ENCODE data around the gene SLAMF1.
"Not testable (repeated sequence)": the region's sequence is repeated elsewhere in the genome, so short reads cannot be mapped to it uniquely, and the experiment has no call there.

SLAMF1 gene

DNA sequence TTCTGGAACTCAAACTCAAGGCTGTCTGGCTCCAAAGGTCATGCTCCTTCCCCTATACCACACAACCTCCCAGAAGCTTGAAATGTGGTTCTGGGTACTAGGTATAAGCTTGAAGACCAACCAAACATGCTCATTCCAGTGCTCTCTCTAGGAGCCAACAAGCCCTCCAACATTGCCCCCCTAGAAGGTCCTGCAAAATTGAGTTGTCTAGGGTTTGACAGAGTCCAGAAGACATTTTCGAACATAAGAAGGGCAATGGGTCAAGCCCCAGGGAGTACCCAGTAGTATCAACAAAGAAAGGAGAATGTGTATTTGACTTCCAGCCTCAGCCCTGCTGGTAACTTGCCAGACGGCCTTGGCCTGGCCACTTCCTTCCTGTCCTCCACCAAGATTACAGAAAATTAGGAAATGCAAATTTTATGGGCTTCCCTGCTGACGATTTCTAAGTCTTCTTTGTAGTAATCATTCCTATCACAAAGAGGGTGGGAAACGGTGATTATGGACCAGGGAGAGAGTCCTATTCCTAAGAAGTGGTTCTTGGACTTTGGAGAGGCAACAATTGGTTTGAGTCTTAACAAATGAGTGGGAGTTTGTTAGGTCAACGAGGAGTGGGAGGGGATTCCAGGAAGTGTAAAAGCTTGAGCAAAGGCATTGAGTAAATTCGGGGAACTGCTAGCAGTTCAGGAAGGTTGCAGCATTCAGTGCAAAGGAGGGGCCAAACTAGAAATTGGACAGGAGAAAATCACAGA, 18.7 kb upstream of the SLAMF1 start:
- no peak for DNase-seq

DNA sequence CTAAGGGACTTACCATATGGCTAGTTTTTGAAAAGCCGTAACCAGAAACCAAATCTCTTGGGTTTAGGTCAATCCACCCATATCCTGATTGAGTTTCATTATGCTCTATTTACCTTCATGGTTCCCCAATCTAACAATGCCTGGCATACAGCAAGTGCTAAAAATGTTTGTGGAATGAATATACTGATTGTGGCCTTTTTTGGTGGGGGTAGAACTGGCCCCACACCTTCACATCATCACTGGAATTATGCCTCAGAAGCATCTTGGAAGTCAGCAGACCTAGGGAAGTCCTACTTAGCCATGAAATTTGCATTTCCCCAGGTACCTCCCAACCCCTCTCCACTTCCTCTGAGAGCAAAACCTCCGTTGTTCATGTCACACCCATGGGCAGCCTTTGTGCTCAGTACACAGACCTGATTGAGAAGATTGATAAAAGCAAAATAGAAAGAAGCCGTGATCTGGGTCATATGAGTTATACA, 17.8 kb upstream of the SLAMF1 start:
- DNase-seq, result no peak

DNA sequence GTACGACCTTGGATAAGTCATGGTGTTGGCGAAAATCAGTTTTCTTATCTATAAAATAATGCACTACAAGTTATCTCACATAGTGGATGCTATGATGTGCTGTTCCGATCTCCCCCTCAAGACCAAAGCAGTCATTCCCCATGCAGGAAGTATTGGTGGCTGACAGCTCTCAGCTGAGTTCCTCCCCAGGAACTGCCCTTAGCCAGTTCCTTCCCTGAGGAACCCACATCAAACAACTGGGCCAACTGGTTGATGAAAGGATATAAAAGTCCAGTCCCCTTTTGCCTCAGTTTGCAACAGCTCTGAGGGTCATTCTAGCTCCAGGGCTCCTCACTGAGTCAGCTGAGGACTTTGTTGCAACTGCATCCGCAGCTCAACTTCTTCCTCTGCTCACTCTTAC, 16.1 kb upstream of the SLAMF1 start:
- no peak for DNase-seq

DNA sequence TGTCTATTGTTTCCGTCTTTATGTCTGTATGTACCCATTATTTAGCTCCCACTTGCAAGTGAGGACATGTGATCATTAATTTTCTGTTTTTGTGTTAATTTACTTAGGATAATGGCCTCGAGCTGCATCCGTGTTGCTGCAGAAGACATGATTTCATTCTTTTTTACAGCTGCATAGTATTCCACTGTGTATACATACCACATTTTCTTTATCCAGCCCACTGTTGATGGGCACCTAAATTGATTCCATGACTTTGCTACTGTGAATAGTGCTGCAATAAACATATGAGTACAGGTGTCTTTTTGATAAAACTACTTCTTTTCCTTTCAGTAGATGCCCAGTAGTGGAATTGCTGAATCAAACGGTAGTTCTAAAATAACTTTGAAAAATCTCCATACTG, 12.7 kb upstream of the SLAMF1 start:
- DNase-seq, result no peak

DNA sequence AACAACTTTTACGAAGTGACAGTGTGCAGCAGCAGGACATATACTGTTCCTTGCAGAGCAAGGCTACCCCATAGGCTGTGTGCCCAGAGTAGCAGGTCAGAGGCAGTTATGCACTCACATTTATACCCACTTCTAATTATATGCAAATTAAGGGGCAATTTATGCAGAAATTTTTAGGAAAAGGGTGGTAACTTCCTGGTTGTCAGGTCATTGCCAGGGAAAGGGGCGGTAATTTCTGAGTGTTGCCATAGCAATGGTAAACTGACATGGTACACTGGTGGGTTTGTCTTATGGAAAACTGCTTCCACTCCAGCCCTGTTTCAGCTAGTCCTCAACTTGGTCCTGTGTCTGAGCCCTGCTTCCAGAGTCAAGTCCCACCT, 12.0 kb upstream of the SLAMF1 start:
- DNase-seq, result no peak

DNA sequence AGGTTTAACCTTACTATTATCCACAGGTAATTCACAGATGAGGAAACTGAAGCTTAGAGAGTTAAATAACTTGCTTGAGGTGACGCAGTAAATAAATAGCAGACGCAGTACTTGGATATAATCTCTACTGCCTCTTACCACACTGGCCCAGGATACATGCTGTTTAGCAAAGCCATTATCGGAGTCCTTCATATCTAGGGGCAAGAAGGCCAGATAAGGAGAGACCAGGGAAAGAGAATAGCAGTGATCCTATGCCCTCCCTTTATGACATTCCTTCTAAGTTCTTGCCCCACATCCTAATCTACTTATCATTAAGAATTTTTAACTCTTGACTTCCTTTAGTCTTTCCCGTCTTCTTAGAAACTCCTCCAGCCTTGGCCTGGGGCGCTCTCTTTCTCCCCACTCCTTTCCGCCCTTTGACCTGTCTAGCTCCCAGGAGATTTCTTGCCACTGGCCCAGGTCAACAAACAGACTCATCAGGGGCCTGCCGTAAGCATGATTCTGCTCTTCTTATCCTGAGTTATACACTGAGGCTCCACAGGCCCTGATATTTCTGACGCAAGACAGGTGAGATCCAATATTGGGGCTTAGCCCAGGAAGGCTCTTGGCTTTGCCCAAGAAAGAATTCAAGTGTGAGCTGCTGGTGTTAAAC, 11.4 kb upstream of the SLAMF1 start:
- no peak for DNase-seq

DNA sequence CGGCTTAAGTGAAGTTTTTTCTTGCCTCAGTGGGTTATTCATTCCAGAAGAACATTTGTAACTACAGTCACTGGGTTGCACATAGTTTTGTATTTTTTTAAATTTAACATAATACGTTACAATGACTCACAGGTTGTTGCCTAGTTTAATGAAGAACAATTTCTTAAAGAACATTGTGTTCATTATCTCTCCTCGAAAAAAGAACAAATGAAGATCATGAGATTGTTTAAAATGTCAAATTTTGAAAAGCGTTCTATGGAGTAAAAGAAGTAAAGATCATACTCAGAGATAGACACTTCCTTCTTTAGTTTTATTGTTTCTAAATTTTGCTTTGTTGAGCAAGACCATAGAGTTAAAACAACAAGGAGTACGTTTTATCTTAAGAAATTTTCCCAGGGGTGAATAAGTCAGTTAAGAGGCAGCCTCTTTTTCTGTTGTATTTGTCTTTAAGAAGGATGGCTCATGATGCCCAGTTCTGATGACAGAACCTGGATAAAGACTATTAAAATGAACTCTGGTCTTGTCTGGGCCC, 10.5 kb upstream of the SLAMF1 start:
- DNase-seq, result no peak

DNA sequence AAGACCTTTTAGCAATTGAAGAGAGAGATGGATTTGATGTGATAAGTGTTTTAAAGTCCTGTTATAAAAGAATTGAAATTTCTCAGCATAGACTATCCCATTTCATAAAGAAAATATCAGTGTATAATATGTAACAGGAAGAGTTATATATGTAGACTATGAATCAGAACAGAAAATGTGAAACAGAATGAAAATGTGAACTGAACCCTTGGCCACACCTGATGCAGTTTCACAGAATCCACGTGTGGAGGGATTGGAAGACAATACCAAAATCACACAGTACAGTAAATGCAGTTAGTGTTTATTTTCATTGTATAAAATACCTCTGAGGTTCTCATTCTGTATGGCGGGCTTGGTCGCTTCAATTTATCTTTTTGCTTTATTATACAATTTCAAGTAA, 9.9 kb upstream of the SLAMF1 start:
- no peak for DNase-seq

DNA sequence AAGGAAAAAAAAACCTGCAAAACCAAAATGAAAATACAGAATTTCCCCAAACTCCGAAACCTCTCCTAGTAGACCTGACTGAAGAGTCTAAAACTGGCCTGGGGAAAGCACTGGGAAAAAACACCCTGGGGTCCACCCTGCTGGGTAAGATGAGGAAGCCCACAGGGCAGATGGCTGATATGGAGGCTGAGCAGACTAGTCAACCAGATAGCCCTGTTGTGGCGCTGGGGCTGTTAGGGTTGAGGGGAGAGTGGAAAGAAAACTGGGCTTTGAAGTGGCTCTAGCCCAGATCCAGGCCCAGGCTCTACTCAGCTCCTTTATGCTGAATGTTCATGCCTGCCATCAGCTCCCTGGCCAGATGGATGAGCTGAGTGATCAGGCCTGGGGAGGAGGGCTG, 6.8 kb upstream of the SLAMF1 start:
- DNase-seq, result no peak

DNA sequence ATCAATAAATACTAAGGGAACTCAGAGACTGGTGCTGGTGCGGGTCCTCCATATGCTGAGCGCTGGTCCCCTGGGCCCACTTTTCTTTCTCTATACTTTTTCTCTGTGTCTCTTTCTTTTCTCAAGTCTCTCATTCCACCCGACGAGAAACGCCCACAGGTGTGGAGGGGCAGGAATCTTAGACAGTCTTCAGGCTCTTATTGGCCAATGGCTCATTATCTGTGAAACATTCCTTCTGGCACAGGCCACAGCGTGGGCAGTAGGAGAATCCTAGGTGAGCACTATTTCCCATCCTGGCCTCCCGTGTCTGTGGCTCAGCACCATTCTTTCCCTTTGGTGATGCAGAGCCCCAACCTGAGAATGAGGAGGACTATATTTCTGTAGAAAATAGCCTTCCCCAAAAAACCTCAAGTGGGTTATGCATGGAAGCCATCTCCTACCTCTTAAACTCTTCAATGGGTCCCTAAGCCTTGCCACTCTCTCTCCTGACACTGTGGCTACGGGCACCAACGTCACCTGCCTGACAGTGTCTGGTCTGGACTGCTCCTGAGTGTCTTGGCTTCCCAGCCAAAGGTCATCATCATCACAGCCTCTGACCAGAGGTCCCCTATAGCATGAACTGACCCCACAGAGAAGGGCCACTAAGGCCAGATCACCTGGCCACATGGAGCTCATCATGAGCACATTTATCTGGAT, 6.2 kb upstream of the SLAMF1 start:
- no peak for DNase-seq

DNA sequence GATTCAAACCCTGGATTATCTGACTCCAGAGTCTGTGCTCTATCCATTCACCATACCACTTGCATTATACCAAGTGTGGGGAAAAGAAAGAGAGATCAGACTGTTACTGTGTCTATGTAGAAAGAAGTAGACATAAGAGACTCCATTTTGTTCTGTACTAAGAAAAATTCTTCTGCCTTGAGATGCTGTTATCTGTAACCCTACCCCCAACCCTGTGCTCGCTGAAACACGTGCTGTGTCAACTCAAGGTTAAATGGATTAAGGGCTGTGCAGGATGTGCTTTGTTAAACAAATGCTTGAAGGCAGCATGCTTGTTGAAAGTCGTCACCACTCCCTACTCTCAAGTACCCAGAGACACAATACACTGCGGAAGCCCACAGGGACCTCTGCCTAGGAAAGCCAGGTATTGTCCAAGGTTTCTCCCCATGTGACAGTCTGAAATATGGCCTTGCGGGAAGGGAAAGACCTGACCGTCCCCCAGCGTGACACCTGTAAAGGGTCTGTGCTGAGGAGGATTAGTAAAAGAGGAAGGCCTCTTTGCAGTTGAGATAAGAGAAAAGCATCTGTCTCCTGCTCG, 5.3 kb upstream of the SLAMF1 start:
- not testable (repeated sequence) for DNase-seq

DNA sequence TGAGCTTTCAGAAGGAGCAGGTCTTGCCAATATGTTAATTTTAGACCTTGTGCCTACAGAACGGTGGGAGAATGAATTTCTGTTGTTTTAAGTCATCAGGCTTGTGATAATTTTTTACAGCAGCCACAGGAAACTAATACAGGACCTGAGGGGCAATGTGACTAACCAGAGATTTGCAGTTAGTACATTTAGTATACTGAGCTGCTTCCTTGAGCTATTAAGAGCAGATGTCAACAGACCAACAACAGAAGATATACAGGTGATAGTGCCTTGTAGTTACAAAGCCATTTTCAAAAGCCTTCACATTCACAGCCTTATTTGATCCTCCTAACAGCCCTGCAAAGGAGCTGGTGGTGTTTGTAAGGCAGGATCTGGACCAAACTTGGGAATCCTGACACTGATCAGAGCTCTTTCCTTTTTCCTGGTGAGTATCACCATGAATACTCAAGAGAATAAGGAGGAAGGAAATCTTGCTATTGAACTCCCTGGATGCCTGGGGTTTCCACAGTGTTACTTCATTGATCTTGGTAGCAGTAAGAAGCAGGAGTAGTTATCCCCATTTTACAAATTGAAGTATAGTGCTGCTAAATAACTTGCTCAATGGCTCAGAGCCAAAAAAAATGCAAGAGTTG, 4.7 kb upstream of the SLAMF1 start:
- DNase-seq, result no peak

DNA sequence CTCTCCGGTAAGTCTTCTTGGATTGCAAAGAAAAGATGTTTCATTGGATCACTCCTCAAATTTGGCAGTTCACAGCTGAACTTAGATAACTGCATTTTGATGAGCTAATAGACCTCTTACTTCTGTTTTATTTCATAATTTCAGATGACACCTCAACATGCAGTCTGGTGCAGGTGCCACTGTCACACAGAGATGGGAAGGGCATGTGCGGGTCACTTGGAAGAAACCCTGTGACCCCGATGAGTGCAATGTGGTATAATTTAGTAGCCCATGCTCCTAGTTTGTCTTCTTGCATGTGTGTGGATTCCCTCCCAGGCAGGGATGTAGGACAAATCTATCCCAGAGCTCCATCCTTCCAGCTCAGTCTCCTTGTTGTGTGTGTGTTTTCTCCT, 481 bp upstream of the SLAMF1 start:
- no peak for DNase-seq

DNA sequence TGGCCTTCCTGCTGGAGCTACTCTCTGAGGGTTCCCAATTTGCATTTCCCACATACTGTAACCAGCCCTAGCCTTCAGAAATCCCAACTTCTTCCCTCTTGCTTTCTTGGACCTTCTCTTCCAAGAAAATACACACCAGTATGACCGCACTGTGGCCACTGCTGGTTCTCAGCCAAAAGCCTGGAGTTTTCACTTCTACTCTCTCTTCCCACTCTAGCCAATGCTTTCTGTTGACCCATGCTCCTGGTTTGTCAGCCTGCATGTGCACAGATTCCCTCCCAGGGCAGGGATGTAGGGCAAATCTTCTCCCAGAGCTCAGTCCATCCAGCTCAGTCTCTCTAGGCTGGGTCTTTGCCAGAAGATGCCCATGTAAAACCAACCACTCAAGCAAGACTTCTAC, 664 bp downstream of the SLAMF1 start:
- DNase-seq, result no peak

DNA sequence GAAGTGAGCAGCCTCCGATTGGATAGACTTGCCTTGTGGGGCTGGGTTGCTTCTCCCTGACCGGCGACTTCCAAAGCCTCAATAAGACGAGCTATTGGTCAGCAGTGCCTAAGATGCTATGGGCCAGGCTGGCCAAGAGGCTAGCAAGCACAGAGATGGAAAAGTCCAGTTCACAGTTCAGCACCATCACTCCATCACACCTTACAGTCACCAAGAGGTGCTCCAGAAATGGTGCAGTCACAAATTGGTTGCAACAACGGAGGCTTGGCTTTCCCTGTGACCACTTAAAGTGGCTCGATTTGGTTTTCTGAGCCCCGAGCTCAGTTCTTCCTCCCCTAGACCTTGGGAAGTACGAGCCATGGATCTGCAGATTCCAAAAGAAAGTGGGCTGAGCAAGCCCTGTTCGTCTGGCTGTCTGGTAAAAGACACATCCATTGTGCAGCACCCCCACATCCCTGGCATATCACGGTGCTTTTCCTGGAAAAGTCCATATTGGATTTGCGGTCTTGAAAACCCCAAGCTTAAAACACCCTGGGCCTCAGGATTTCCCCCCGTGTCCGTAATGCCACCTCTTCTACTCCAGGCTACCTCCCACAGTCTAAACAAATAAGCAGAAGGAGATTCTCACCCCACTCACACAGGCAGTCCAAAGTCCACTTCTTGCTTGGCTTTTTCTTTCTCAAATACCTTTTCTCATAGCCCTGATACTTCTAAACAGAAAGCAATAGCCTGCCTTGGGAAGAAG, 1.3 kb downstream of the SLAMF1 start:
- DNase-seq, result no peak

DNA sequence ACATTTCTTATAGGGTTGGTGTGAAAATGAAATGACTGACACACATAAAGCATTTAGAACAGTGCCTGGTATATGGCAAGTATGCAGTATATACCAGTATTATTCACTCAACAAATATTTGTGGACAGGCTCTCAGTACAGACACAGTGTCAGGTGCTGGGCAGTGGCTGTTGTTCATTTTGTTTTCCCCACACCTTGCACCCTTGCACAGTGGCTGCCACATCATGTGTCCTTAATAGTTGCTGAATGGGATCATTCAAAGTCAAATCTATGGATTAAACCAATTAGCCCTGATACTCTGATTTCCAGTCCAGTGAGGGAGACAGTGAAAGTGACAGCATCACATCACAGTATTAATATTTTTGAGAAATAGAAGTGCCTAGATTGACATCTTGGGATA, 2.4 kb downstream of the SLAMF1 start:
- no peak for DNase-seq

DNA sequence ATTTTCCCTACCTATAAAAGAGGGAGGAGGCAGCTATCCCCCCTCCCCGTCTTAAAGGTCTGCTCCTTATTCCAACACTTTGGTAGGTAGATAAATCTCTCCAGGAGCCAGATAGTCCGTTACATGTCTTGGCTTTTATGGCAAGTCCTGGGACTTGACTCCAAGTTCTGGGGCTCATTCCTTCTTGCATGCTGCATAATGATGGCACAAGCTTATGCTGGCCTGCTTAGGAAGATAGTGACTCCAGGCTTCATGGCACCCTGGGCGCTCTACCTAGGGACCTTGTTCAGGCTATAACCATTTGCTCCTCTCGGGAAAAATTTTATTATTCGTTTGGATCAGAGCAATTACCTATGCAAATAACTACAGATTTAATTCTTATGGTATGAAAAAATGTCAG, 3.7 kb downstream of the SLAMF1 start:
- no peak for DNase-seq

DNA sequence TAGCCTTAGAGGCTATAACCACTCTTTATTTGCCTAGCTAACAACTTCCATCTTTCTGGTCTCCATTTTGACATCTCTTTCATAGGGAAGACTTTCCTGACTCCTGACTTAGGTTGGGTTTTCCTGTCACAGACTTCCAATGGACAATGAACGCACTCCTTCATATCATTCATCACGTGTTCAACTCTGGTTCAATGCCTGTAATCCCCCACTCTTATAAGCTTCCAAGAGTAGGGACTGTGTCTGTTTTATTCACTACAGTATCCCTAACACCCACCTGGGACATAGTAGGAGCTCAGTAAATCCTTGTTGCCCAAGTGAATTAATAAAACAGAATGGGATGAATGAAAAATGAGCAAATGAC, 4.6 kb downstream of the SLAMF1 start:
- no peak for DNase-seq

DNA sequence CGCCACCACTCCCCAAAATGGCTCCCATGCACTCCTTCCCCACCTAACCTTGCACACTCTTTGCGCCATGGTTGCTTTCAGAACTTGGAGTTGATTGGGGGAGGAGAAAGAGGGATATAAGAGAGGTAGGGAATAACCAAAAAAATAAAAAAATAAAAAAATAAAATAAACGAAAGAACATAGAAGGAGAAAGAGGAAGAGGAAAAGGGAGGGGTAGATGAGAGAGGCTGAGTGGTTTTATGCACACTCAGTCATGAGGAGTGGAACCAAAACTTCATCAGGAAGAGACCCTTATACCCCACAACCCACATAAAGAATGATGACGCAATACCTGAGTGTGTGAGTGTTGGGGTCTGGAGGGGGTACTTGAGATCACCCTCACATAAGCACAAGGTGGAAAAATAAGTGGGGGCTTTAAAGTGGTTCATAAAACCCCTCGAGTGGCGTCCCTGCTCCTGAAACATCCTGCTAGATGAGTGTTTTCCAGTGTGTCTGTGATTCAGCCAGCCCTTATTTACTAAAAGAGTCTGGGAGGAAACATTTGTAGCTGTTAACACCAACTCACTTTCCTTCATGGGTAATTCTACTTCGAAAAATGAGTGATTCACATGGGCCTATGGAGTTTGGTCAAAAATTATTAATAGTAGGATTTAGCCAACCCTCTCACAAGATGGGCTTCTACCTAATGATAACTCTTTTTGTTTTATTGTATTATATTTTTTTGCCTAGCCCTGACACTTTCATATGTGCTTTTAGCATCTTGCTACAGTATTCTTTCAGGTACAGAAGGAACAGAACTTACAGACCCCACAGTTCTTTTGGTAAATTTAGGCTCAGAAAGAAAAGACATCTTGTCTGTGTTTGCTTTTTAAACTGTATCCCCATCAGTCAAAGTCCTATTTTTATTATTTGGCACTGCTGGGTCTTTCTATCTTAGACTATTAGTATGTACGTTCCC, 5.2 kb downstream of the SLAMF1 start:
- DNase-seq, result no peak

DNA sequence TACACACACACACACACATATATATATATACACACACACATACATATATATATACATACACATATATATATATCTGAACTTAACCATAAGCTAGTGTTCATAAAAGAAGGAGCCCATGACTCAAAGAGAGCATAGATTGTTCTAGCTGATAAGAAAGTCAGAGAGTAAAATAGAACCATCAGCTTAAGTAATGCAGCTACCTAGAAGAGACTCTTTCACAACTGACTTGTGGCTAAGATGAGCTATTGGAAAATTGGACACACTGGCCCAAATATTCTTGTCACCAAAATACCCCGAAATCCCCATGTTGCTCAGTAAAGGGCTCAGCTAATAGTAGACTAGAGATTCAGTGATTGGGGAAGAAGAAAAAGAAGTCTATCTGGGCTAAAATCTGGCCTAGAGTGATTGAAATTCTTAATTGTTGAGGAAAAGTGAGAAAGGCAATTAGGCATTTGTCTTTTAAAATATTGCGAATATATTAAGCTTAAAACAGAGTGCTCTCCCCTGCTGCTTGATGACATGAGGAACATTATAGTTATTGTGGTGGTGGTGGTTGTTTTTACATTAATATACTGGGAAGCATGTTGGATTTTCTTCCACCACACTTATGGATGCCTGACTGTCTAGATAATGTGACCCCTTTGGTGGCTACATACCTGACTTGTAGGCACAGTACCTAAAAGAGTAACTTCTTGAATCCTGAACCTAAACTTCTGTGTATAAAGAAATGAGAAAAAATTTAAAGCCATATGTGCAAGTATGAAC, 6.3 kb downstream of the SLAMF1 start:
- DNase-seq, result no peak
